AG09309 (cell line): ENCODE measurements around the gene ELAPOR2.

ENCODE experiments used
- DNase-seq: peaks from one replicate; pipeline ENCODE4 v3.0.0-alpha.2; 2010; ENCODE audit warnings: low read depth
- H3K4me3 ChIP-seq: 2 replicates; pipeline ENCODE4 v1.5.1; 2011; ENCODE audit warnings: mild to moderate bottlenecking, low read depth, low read length, moderate library complexity; ENCODE audit not compliant: control insufficient read depth
- TF ChIP-seq, protein P1 (sequence below): IDR thresholded peaks from 2 replicates; pipeline ENCODE4 v1.5.1; 2011; ENCODE audit warnings: mild to moderate bottlenecking, low read depth, low read length, inconsistent platforms; ENCODE audit not compliant: insufficient read depth, control insufficient read depth; ENCODE audit errors: missing control alignments

ELAPOR2 gene

DNA sequence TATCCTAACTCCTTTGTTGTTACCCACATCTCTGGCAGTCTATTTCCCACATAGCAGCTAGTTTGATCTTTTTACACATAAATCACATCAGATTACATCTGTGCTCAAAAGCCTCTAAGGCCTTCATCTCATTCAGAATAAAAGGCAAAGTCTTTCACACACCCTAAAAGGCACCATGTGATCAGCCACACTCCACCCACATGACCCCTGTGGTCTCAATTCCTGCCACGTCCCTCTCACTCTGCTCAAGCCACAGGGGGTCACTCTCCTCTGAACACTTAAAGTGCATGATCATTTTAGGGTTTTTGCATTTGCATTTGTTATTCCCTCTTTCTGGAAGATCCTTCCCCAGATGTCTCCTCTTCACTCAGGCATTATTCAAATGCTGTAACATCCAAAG is 30.8 kb downstream of the ELAPOR2 start:
- TF ChIP-seq, protein P1, sequence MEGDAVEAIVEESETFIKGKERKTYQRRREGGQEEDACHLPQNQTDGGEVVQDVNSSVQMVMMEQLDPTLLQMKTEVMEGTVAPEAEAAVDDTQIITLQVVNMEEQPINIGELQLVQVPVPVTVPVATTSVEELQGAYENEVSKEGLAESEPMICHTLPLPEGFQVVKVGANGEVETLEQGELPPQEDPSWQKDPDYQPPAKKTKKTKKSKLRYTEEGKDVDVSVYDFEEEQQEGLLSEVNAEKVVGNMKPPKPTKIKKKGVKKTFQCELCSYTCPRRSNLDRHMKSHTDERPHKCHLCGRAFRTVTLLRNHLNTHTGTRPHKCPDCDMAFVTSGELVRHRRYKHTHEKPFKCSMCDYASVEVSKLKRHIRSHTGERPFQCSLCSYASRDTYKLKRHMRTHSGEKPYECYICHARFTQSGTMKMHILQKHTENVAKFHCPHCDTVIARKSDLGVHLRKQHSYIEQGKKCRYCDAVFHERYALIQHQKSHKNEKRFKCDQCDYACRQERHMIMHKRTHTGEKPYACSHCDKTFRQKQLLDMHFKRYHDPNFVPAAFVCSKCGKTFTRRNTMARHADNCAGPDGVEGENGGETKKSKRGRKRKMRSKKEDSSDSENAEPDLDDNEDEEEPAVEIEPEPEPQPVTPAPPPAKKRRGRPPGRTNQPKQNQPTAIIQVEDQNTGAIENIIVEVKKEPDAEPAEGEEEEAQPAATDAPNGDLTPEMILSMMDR: no peak
- DNase-seq: no peak
- no peak overlapping the region for H3K4me3 ChIP-seq

DNA sequence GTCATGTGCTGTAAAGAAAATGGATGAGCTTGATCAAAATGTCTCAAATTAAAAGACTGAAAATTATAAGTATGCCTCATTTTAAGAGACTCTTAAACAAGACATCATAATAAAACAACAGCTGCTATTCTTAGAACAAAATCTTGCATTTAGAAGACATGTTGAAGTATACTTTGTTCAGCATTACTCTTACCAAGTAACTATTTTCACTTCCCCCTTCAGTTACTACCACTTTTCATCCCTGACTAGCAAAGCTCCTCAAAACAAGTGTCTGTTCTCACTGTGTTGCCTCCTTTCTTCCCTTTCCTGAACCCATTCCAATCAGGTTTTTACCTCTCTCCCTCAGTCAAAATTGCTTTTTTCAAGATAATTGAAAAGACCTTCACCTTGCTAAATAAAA is 31.6 kb downstream of the ELAPOR2 start:
- TF ChIP-seq, protein P1: no peak
- H3K4me3 ChIP-seq: no peak overlapping the region
- DNase-seq: no peak

DNA sequence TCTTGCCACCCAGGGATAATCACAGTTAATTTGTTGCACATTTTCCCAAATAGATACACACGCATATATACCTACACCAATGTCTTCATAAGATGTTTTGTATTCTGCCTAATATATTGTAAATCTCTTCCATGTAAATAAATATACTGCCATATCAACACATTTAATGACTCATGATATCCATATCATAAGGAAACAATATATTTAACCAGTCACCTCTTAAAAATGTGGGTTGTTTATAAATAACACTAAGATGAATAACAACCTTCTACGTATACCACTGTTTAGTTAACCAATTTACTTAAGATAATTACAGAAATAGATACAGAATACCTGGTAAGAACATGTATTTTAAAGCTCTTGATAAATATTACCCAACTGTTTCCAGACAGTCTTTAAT is 38.2 kb downstream of the ELAPOR2 start:
- no peak overlapping the region for H3K4me3 ChIP-seq
- TF ChIP-seq, protein P1: no peak
- no peak for DNase-seq

DNA sequence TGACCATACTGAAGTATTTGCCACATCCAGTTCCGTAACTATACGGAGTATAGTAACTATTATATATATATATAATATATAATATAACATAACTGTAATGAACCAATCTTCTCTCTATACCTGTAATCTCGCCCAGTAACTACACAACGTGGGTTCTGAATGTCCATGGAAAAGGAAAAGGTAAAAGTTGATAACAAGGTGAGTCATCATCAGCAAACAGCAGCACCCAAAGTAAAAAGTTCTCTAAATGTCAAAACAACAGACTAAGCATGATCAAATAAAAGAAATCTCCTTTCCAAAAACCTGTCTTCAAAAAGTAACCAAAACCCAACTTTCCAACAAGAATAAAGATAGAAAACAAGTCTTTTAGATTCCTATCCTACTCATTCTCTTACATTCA is 42.8 kb downstream of the ELAPOR2 start:
- TF ChIP-seq, protein P1: no peak
- no peak for DNase-seq
- no peak overlapping the region for H3K4me3 ChIP-seq

DNA sequence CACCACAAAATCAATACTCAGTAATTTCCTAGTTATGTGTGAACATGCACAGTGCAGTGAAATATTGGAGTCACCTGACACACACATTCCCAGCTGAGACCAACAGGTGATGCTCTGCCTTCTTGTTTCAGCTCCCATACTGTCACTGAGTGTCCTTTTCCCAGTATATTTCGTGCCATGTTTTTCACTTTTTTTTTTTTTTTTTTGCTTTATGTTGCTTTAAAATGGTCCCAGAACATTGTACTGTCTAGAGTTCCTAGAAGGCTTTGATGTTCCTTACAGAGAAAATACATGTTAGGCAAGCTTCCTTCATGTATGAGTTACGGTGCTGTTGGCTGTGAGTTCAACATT is 45.6 kb downstream of the ELAPOR2 start:
- TF ChIP-seq, protein P1: no peak

DNA sequence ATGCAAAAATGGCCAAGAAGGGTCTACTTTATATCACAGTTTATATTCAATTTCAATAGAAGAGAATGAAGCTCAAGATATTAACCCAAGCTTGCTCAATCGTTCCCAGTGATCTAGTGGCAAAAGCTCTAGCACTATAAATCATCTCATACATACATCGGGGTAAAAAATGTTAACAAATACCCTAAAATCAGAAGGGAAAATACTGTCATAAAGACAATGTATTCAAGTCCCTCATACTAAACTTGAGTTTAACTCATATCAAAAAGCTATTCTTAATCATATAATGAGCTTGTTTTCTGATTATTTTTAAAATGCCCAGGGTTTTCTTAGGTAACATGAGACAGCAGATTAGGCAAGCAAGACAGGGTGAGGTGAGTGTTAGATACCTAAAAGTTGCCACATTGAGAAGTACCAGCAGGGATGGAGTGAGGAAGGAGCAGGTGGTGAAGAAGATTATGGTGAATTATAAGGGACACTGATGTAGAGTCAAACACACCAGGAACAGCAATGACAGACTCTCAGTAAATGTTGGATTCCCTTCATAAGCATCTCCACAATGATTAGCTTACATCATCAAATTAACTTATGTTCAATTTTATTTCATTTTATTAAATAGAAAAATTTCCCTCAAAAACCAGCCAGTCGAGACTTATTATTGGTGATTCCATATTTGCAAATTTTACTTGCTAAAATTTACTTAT is 46.2 kb downstream of the ELAPOR2 start:
- DNase-seq: no peak
- TF ChIP-seq, protein P1: no peak
- H3K4me3 ChIP-seq: no peak overlapping the region

More for the DNA sequence above, 45.6 kb downstream of the ELAPOR2 start:
- DNase-seq: no peak
- H3K4me3 ChIP-seq: no peak overlapping the region
